ENCODE measurements around the gene CCDC77. TPM values are rescaled to one million over a fixed set of nuclear protein-coding genes. Genes with fewer than 3 reads are reported as not detected.
A peak's percentile ranks its signal among the peaks of the same experiment; 100 is the strongest.
"Not testable (repeated sequence)": the region's sequence is repeated elsewhere in the genome, so short reads cannot be mapped to it uniquely, and the experiment has no call there.

The CCDC77 gene
- total and polyA plus RNA-seq, 8 donors, result 0.58 to 7.3 (median 4.3) TPM

GRCh38 chr12:414859-415258, 13.4 kb downstream of the CCDC77 start:
- WGBS, 5 donors, result 82 to 95% (median 91%) methylated on average over 2 of the region's 2 CpGs
- intact Hi-C loops (cut with DNase I; ENCODE audit: low total_unique reads), result no loop called here

GRCh38 chr12:418432-418831, 17.0 kb downstream of the CCDC77 start:
- Histone ChIP-seq H3K4me1 (no peaks in the 10 kb centered on the region), H3K9me3 (no peaks in the 10 kb centered on the region), H3K36me3 (peaks cover 24 to 53% (median 51%) of the 10 kb centered on the region in 4 donors), H3K27me3 (no peaks in the 10 kb centered on the region), H3K4me3 (no peak overlapping the region), H3K27ac (no peak overlapping the region)
- TF ChIP-seq POLR2AphosphoS5 (IDR thresholded peaks at IDR 0.05) (no peak), POLR2A (IDR thresholded peaks at IDR 0.05) (no peak), EP300 (IDR thresholded peaks at IDR 0.05) (no peak), CTCF (IDR thresholded peaks at IDR 0.05) (no peak)
- WGBS, 5 donors, result 96 to 99% (median 96%) methylated on average over 6 of the region's 6 CpGs
- intact Hi-C loops (cut with DNase I; ENCODE audit: low total_unique reads), result no loop called here
- DNase-seq, result no peak

More at GRCh38 chr12:414859-415258, 13.4 kb downstream of the CCDC77 start:
- no peaks in the 10 kb centered on the region for H3K4me1 ChIP-seq
- no peaks in the 10 kb centered on the region for H3K27me3 ChIP-seq
- no peak overlapping the region for H3K27ac ChIP-seq
- H3K36me3 ChIP-seq, result peaks cover 42 to 82% (median 74%) of the 10 kb centered on the region in 4 donors
- no peaks in the 10 kb centered on the region for H3K9me3 ChIP-seq
- TF ChIP-seq POLR2AphosphoS5 (IDR thresholded peaks at IDR 0.05), result no peak
- TF ChIP-seq CTCF (IDR thresholded peaks at IDR 0.05), result no peak
- TF ChIP-seq POLR2A (IDR thresholded peaks at IDR 0.05), result no peak
- TF ChIP-seq EP300 (IDR thresholded peaks at IDR 0.05), result no peak
- no peak overlapping the region for H3K4me3 ChIP-seq
- no peak for DNase-seq

GRCh38 chr12:422526-422925, 21.1 kb downstream of the CCDC77 start:
- 91 to 96% (median 93%) methylated on average over 3 of the region's 3 CpGs for WGBS, 5 donors
- intact Hi-C loops (cut with DNase I; ENCODE audit: low total_unique reads), result no loop called here
- Histone ChIP-seq H3K4me3 (no peak overlapping the region), H3K4me1 (no peaks in the 10 kb centered on the region), H3K27me3 (no peaks in the 10 kb centered on the region), H3K9me3 (no peaks in the 10 kb centered on the region), H3K36me3 (peaks cover 14 to 49% (median 33%) of the 10 kb centered on the region in 4 donors), H3K27ac (no peak overlapping the region)
- DNase-seq, result no peak
- no peak for TF ChIP-seq POLR2A (IDR thresholded peaks at IDR 0.05)
- no peak for TF ChIP-seq POLR2AphosphoS5 (IDR thresholded peaks at IDR 0.05)
- TF ChIP-seq CTCF (IDR thresholded peaks at IDR 0.05), result no peak
- no peak for TF ChIP-seq EP300 (IDR thresholded peaks at IDR 0.05)

- H3K4me3 ChIP-seq; H3K4me1 ChIP-seq; H3K27me3 ChIP-seq; H3K9me3 ChIP-seq; H3K27ac ChIP-seq; intact Hi-C loops (cut with DNase I; ENCODE audit: low total_unique reads); DNase-seq: not testable (repeated sequence)
- 94 to 100% (median 98%) methylated on average over 2 of the region's 2 CpGs for WGBS, 5 donors
- H3K36me3 ChIP-seq, result peaks cover 0 to 96% (median 81%) of the 10 kb centered on the region in 4 donors
Observed at GRCh38 chr12:435737-436136, 34.3 kb downstream of the CCDC77 start.

GRCh38 chr12:442235-442884, 40.9 kb downstream of the CCDC77 start:
- DNase-seq, result peak; percentile 69 to 76
- H3K27ac ChIP-seq, result no peak overlapping the region
- 51 to 60% (median 55%) methylated on average over 16 of the region's 16 CpGs for WGBS, 5 donors
- H3K9me3 ChIP-seq, result no peaks in the 10 kb centered on the region
- H3K4me1 ChIP-seq, result no peaks in the 10 kb centered on the region
- H3K4me3 ChIP-seq, result no peak overlapping the region
- no peaks in the 10 kb centered on the region for H3K27me3 ChIP-seq
- intact Hi-C loops (cut with DNase I; ENCODE audit: low total_unique reads), result loop anchor here (5.0 kb wide), 1 partner anchor 105 kb away; no protein-coding TSS in a partner anchor
- no peak for TF ChIP-seq EP300 (IDR thresholded peaks at IDR 0.05)
- TF ChIP-seq POLR2AphosphoS5 (IDR thresholded peaks at IDR 0.05), result no peak
- TF ChIP-seq CTCF (IDR thresholded peaks at IDR 0.05), result peak in 5 of 7 experiments; percentile 63 to 78 (median 71)
- H3K36me3 ChIP-seq, result peaks cover 0 to 43% (median 31%) of the 10 kb centered on the region in 4 donors

Measured in stomach (tissue), 9 donors.